ENCODE data around the gene SOST.
"Not testable (repeated sequence)": the region's sequence is repeated elsewhere in the genome, so short reads cannot be mapped to it uniquely, and the experiment has no call there.

Gene SOST

DNA sequence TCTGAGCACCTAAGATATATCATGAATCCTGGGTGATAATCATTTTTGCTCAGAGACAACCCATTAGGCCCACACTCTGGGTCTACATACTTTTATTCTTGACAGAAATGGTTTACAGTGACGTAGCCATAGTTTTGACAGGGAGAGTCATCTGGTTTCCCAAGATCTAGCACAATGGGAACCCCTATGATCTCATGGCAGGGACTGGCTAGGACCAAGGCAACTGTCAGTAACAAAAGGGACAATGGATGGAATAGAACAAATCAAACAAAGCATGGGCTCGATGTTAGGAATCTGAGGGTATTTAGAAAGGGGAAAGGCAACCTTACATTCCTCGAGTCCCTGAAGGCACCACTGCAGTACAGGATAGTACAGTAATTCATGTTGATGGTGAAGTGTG is 42.1 kb upstream of the SOST start:
- no peaks in the 10 kb centered on the region; the same call in 1 of the 2 replicates for H3K27me3 ChIP-seq (replicated peaks; ENCODE audit: control insufficient read depth, insufficient read depth, low read length)
- no peak for DNase-seq (ENCODE audit: extremely low read depth, insufficient read length)
- TF ChIP-seq, protein P1, sequence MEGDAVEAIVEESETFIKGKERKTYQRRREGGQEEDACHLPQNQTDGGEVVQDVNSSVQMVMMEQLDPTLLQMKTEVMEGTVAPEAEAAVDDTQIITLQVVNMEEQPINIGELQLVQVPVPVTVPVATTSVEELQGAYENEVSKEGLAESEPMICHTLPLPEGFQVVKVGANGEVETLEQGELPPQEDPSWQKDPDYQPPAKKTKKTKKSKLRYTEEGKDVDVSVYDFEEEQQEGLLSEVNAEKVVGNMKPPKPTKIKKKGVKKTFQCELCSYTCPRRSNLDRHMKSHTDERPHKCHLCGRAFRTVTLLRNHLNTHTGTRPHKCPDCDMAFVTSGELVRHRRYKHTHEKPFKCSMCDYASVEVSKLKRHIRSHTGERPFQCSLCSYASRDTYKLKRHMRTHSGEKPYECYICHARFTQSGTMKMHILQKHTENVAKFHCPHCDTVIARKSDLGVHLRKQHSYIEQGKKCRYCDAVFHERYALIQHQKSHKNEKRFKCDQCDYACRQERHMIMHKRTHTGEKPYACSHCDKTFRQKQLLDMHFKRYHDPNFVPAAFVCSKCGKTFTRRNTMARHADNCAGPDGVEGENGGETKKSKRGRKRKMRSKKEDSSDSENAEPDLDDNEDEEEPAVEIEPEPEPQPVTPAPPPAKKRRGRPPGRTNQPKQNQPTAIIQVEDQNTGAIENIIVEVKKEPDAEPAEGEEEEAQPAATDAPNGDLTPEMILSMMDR (IDR thresholded peaks at IDR 0.05; ENCODE audit: insufficient read depth, low read length, poor library complexity, severe bottlenecking): no peak
- no peaks in the 10 kb centered on the region for H3K36me3 ChIP-seq (ENCODE audit: control insufficient read depth, insufficient read depth, low read length)
- H3K4me3 ChIP-seq (replicated peaks; ENCODE audit: low read depth, low read length): no peak overlapping the region

DNA sequence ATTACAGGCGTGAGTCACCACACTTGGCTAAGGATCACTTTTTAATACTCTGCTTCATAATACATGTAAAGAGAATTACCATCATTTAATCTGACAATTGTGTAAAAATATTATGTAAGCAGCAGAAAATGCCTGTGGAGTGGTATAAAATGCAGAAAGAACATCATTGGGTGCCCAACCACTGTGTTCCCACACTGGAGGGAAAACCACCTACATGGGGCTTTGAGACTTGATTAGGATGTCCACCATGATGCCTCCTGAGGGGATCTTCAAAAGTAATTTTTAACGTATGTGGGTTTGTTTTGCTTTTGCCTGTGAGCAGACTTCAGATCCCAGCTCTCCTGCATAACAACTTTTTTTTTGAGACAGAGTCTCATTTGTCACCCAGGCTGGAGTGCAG is 40.5 kb upstream of the SOST start:
- H3K27me3 ChIP-seq (replicated peaks; ENCODE audit: control insufficient read depth, insufficient read depth, low read length): no peaks in the 10 kb centered on the region; the same call in 1 of the 2 replicates
- DNase-seq (ENCODE audit: extremely low read depth, insufficient read length): no peak
- TF ChIP-seq, protein P1 (IDR thresholded peaks at IDR 0.05; ENCODE audit: insufficient read depth, low read length, poor library complexity, severe bottlenecking): no peak
- H3K36me3 ChIP-seq (ENCODE audit: control insufficient read depth, insufficient read depth, low read length): no peaks in the 10 kb centered on the region
- H3K4me3 ChIP-seq (replicated peaks; ENCODE audit: low read depth, low read length): no peak overlapping the region

DNA sequence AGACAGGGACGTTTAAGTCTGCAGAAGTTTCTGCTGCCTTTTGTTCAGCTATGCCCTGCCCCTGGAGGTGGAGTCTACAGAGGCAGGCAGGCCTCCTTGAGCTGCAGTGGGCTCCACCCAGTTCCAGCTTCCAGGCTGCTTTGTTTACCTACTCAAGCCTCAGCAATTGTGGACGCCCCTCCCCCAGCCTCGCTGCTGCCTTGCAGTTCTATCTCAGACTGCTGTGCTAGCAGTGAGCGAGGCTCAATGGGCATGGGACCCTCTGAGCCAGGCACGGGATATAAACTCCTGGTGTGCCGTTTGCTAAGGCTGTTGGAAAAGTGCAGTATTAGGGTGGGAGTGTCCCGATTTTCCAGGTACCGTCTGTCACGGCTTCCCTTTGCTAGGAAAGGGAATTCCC is 39.4 kb upstream of the SOST start:
- not testable (repeated sequence) for H3K36me3 ChIP-seq (ENCODE audit: control insufficient read depth, insufficient read depth, low read length); H3K27me3 ChIP-seq (replicated peaks; ENCODE audit: control insufficient read depth, insufficient read depth, low read length); DNase-seq (ENCODE audit: extremely low read depth, insufficient read length); H3K4me3 ChIP-seq (replicated peaks; ENCODE audit: low read depth, low read length)

DNA sequence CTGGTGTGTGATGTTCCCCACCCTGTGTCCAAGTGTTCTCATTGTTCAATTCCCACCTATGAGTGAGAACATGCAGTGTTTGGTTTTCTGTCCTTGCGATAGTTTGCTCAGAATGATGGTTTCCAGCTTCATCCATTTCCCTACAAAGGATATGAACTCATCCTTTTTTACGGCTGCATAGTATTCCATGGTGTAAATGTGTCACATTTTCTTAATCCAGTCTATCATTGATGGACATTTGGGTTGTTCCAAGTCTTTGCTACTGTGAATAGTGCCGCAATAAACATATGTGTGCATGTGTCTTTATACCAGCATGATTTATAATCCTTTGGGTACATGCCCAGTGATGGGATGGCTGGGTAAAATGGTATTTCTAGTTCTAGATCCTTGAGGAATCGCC is 34.1 kb upstream of the SOST start:
- H3K27me3 ChIP-seq (replicated peaks; ENCODE audit: control insufficient read depth, insufficient read depth, low read length); DNase-seq (ENCODE audit: extremely low read depth, insufficient read length); H3K4me3 ChIP-seq (replicated peaks; ENCODE audit: low read depth, low read length); H3K36me3 ChIP-seq (ENCODE audit: control insufficient read depth, insufficient read depth, low read length): not testable (repeated sequence)

DNA sequence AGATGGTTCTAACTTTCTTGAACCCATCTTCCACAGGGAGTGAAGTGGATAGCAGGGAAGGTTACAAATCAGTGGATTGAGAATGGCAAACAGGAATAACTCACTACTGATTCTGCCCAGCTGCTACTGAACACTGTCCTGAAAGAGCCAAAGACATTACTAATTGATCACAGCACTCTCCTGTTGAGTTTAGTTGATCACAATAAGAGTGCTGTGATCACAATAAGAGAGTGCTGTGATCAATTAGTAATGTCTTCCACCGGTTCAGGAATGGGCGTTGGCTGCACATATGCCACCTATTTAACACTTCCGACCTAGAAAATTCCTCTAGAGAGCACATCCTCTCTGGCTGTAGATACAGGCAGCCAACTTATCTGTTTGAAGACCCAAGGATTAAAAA is 33.0 kb upstream of the SOST start:
- TF ChIP-seq, protein P1 (IDR thresholded peaks at IDR 0.05; ENCODE audit: insufficient read depth, low read length, poor library complexity, severe bottlenecking): no peak
- H3K4me3 ChIP-seq (replicated peaks; ENCODE audit: low read depth, low read length): no peak overlapping the region
- H3K36me3 ChIP-seq (ENCODE audit: control insufficient read depth, insufficient read depth, low read length): no peaks in the 10 kb centered on the region
- DNase-seq (ENCODE audit: extremely low read depth, insufficient read length): no peak
- H3K27me3 ChIP-seq (replicated peaks; ENCODE audit: control insufficient read depth, insufficient read depth, low read length): no peaks in the 10 kb centered on the region

DNA sequence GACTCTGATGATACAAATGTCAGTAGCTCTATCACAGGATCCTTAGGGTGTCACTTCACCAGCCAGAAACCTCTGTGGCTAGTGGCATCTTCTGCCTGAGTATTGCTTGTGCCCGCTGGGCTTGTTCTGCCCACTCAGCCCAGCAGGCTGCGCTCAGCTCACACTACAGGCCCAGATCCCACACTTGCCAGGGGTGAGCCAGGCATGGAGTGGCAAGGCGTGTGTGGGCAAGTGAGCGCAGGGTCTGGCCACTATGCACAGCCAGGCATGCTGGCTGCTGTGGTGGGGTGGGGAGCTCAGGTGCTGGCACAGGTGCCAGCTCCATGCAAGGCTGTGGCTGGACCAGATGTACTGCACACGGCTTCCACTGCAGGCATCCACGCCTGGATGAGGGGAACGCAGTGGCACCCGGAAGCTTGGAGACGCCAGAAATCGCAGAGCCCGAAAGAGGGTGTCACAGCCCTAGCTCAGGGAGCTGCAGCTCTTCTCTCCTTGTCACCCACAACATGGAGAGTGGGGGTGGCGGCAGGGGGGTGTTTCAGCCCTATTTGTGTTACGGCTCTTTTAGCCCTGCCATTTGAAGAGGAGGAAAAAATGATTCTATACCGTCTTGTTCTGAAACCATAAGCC is 31.8 kb upstream of the SOST start:
- Histone ChIP-seq H3K36me3 (ENCODE audit: control insufficient read depth, insufficient read depth, low read length) (no peaks in the 10 kb centered on the region), H3K4me3 (replicated peaks; ENCODE audit: low read depth, low read length) (no peak overlapping the region), H3K27me3 (replicated peaks; ENCODE audit: control insufficient read depth, insufficient read depth, low read length) (no peaks in the 10 kb centered on the region)
- DNase-seq (ENCODE audit: extremely low read depth, insufficient read length): no peak
- TF ChIP-seq, protein P1 (IDR thresholded peaks at IDR 0.05; ENCODE audit: insufficient read depth, low read length, poor library complexity, severe bottlenecking): peak; percentile 13

DNA sequence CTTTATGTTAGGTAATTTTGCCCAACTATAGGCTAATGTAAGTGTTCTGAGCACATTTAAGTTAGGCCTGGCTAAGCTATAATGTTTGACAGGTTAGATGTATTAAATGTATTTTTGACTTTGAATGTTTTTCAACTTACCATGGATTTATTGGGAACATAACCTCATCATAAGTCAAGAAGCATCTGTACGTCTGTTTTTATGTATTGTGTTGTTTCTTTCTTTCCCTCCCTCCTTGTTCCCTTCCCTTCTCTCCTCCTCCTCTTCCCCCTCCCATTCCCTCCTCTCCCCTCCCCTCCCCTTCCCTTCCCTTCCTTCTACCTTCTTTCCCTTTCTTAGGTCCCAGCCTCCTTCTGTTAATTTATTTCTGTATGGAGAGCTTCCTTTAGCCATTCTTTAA is 30.9 kb upstream of the SOST start:
- H3K4me3 ChIP-seq (replicated peaks; ENCODE audit: low read depth, low read length): no peak overlapping the region

More for the DNA sequence above, 30.9 kb upstream of the SOST start:
- Histone ChIP-seq H3K36me3 (ENCODE audit: control insufficient read depth, insufficient read depth, low read length) (no peaks in the 10 kb centered on the region), H3K27me3 (replicated peaks; ENCODE audit: control insufficient read depth, insufficient read depth, low read length) (no peaks in the 10 kb centered on the region)
- no peak for DNase-seq (ENCODE audit: extremely low read depth, insufficient read length)
- TF ChIP-seq, protein P1 (IDR thresholded peaks at IDR 0.05; ENCODE audit: insufficient read depth, low read length, poor library complexity, severe bottlenecking): no peak
